Keratinocyte (primary cell): ENCODE measurements around the gene SYDE2.

Experiments used
- CTCF ChIP-seq, 3 experiments: IDR thresholded peaks in 1 of 3; conservative IDR thresholded peaks in 1 of 3; optimal IDR thresholded peaks in 1 of 3; 2 replicates in 2 of 3; 3 replicates in 1 of 3; pipeline versions ENCODE3 to v1.5.1; 2011; ENCODE audit warnings: low read length in 3 of 3, mild to moderate bottlenecking in 3 of 3, moderate library complexity in 2 of 3, control low read depth in 1 of 3, inconsistent platforms in 1 of 3; ENCODE audit not compliant: insufficient read depth in 2 of 3; ENCODE audit errors: extremely low read depth in 1 of 3
- EZH2 ChIP-seq: IDR thresholded peaks from one replicate; pipeline ENCODE4 v1.6.1; 2012; ENCODE audit warnings: inconsistent platforms, mild to moderate bottlenecking, low read length, moderate library complexity

DNA sequence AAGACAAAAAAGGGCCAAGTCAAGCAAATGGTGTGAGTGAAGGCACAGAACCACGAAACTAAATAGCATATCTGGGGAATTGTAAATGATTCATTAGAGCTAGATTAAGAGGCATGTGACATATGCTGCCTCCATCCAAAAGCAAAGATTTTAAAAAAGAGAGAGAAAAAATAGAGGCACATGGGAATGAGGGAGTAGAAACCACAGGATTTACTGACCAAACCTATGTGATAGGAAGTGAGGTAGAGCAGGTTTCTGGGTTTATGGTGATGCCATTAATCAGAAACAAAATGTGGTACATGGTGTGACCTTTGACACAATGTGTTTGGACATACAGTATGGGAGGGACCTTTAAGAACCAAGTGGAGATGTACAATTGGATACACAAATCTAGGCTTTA lies 45.1 kb upstream of the SYDE2 start:
- TF ChIP-seq CTCF (optimal IDR thresholded peaks at IDR 0.05 in 1 of 3, IDR thresholded peaks at IDR 0.05 in 1 of 3, conservative IDR thresholded peaks at IDR 0.05 in 1 of 3; ENCODE audit: extremely low read depth in 1 of 3, insufficient read depth in 2 of 3, low read length in 3 of 3) (no peak), EZH2 (no peak)
